IMR-90 (cell line): Measurements from ENCODE around the gene DDX27. TPM values are rescaled to one million over a fixed set of nuclear protein-coding genes. Genes with fewer than 3 reads are reported as not detected.

ENCODE experiments used
- ATAC-seq: fragments of 200-7000 bp; cut with Tn5 transposase; 2 replicates; pipeline ENCODE4 v1.9.1; 2020; ENCODE audit warnings: low read depth, mild to moderate bottlenecking, moderate library complexity
- BruUV-seq: library from RNA; stranded (reverse); fragments of 400-500 nt; replicated peaks from 2 replicates; lab custom pipeline; 2021; lab: Mats Ljungman, UMichigan
- CTCF ChIA-PET: fragments of 300-600 bp; formaldehyde crosslinking; extraction: SDS; loops from one replicate; lab custom pipeline; 2021; ENCODE audit warnings: antibody characterized with exemption; lab: Yijun Ruan, JAX
- POLR2A ChIA-PET: fragments of 300-600 bp; sonication (Branson Sonifier 250); formaldehyde crosslinking; loops from one replicate; lab custom pipeline; 2022; ENCODE audit warnings: antibody characterized with exemption; ENCODE audit not compliant: unreplicated experiment; lab: Charles Lee
- DNase-seq: peaks from one replicate; pipeline ENCODE4 v3.0.0; 2013
- H2AFZ ChIP-seq: replicated peaks from 2 replicates; pipeline ENCODE3; 2013; ENCODE audit warnings: low read length, mild to moderate bottlenecking; ENCODE audit not compliant: poor library complexity
- H2AK5ac ChIP-seq: 2 replicates; pipeline ENCODE4 v1.6.1; 2013; ENCODE audit warnings: low read depth, low read length, inconsistent platforms
- H2AK9ac ChIP-seq: replicated peaks from 2 replicates; pipeline ENCODE3; 2013; ENCODE audit warnings: mild to moderate bottlenecking, low read depth, low read length, moderate library complexity; ENCODE audit not compliant: poor library complexity
- H2BK120ac ChIP-seq: 2 replicates; pipeline ENCODE4 v1.6.1; 2013; ENCODE audit warnings: low read depth, low read length, inconsistent platforms
- H2BK15ac ChIP-seq: 3 replicates; pipeline ENCODE4 v1.6.1; 2013; ENCODE audit warnings: low read depth, low read length, inconsistent platforms
- H2BK20ac ChIP-seq: 2 replicates; pipeline ENCODE4 v1.6.1; 2013; ENCODE audit warnings: low read depth, mild to moderate bottlenecking, inconsistent platforms, low read length, moderate library complexity
- H2BK5ac ChIP-seq: 2 replicates; pipeline ENCODE4 v1.6.1; 2013; ENCODE audit warnings: mild to moderate bottlenecking, low read depth, low read length, inconsistent platforms; ENCODE audit not compliant: poor library complexity, severe bottlenecking
- H3K14ac ChIP-seq: replicated peaks from 2 replicates; pipeline ENCODE4 v1.6.1; 2013; ENCODE audit warnings: low read depth, low read length, inconsistent platforms
- H3K18ac ChIP-seq: 2 replicates; pipeline ENCODE4 v1.6.1; 2013; ENCODE audit warnings: low read depth, low read length, control low read depth
- H3K23ac ChIP-seq: 2 replicates; pipeline ENCODE4 v1.6.1; 2013; ENCODE audit warnings: low read depth, low read length, inconsistent platforms
- H3K27ac ChIP-seq: 2 replicates; pipeline ENCODE4 v1.5.1; 2013; ENCODE audit warnings: mild to moderate bottlenecking, control low read depth, low read length; ENCODE audit not compliant: insufficient read depth
- H3K27me3 ChIP-seq: 2 replicates; pipeline ENCODE4 v1.6.1; 2013; ENCODE audit warnings: low read length; ENCODE audit not compliant: control insufficient read depth, insufficient read depth
- H3K36me3 ChIP-seq: 2 replicates; pipeline ENCODE4 v1.6.1; 2013; ENCODE audit warnings: low read length, mixed read lengths; ENCODE audit not compliant: control insufficient read depth, insufficient read depth
- H3K4ac ChIP-seq: 2 replicates; pipeline ENCODE4 v1.6.1; 2013; ENCODE audit warnings: low read depth, low read length, inconsistent platforms
- H3K4me1 ChIP-seq: 2 replicates; pipeline ENCODE4 v1.6.1; 2013; ENCODE audit warnings: low read length, mixed read lengths; ENCODE audit not compliant: control insufficient read depth, insufficient read depth
- H3K4me2 ChIP-seq: 2 replicates; pipeline ENCODE4 v1.6.1; 2013; ENCODE audit warnings: low read depth, mild to moderate bottlenecking, control low read depth, low read length, moderate library complexity
- H3K4me3 ChIP-seq: 2 replicates; pipeline ENCODE4 v1.5.1; 2013; ENCODE audit warnings: low read depth, mild to moderate bottlenecking, control low read depth, low read length, moderate library complexity; ENCODE audit not compliant: insufficient read depth
- H3K56ac ChIP-seq: 2 replicates; pipeline ENCODE4 v1.6.1; 2013; ENCODE audit warnings: low read length, inconsistent platforms; ENCODE audit not compliant: insufficient read depth; ENCODE audit errors: extremely low read depth
- H3K79me1 ChIP-seq, 2 experiments: 2 replicates each; pipeline ENCODE4 v1.6.1; 2013; ENCODE audit warnings: low read length in 2 of 2, inconsistent platforms in 1 of 2, low read depth in 1 of 2
- H3K9ac ChIP-seq: 2 replicates; pipeline ENCODE4 v1.6.1; 2013; ENCODE audit warnings: low read depth, low read length, control low read depth
- H3K9me1 ChIP-seq: 2 replicates; pipeline ENCODE4 v1.6.1; 2013; ENCODE audit warnings: low read length, inconsistent platforms; ENCODE audit not compliant: insufficient read depth
- H3K9me3 ChIP-seq: 2 replicates; pipeline ENCODE4 v1.6.1; 2013; ENCODE audit warnings: low read length; ENCODE audit not compliant: control insufficient read depth, insufficient read depth
- H4K20me1 ChIP-seq: 2 replicates; pipeline ENCODE4 v1.6.1; 2013; ENCODE audit warnings: low read length, inconsistent platforms; ENCODE audit not compliant: insufficient read depth
- H4K5ac ChIP-seq: 2 replicates; pipeline ENCODE4 v1.6.1; 2013; ENCODE audit warnings: mild to moderate bottlenecking, low read depth, low read length, control low read depth
- H4K8ac ChIP-seq, 2 experiments: 2 replicates each; pipeline ENCODE4 v1.6.1; 2013; ENCODE audit warnings: low read depth in 2 of 2, low read length in 2 of 2, control low read depth in 1 of 2, inconsistent platforms in 1 of 2
- H4K91ac ChIP-seq: 2 replicates; pipeline ENCODE4 v1.6.1; 2013; ENCODE audit warnings: low read depth, low read length, inconsistent platforms; ENCODE audit not compliant: insufficient read depth
- BHLHE40 ChIP-seq: fragments of 150-350 bp; IDR thresholded peaks from 2 replicates; pipeline ENCODE4 v1.6.1; 2016; ENCODE audit warnings: mild to moderate bottlenecking, low read depth, low read length
- CEBPB ChIP-seq: IDR thresholded peaks from 2 replicates; pipeline ENCODE4 v1.6.1; 2012; ENCODE audit warnings: low read depth, low read length, improper control_type of control experiment
- ELK1 ChIP-seq: fragments of 150-350 bp; IDR thresholded peaks from 2 replicates; pipeline ENCODE4 v1.6.1; 2016; ENCODE audit warnings: low read depth, mild to moderate bottlenecking, low read length, moderate library complexity, borderline replicate concordance
- FOS ChIP-seq: fragments of 150-350 bp; IDR thresholded peaks from 2 replicates; pipeline ENCODE4 v1.6.1; 2016; ENCODE audit warnings: low read depth, low read length
- MAFK ChIP-seq: IDR thresholded peaks from 2 replicates; pipeline ENCODE4 v1.6.1; 2012; ENCODE audit warnings: low read depth, low read length, improper control_type of control experiment
- MAZ ChIP-seq: IDR thresholded peaks from 2 replicates; pipeline ENCODE4 v1.6.1; 2012; ENCODE audit warnings: low read depth, mild to moderate bottlenecking, low read length, improper control_type of control experiment, moderate library complexity, borderline replicate concordance
- MXI1 ChIP-seq: IDR thresholded peaks from 2 replicates; pipeline ENCODE4 v1.6.1; 2012; ENCODE audit warnings: low read depth, mild to moderate bottlenecking, low read length, moderate library complexity, borderline replicate concordance
- NFE2L2 ChIP-seq: fragments of 150-350 bp; IDR thresholded peaks from 2 replicates; pipeline ENCODE4 v1.6.1; 2016; ENCODE audit warnings: low read depth, mild to moderate bottlenecking, low read length
- POLR2A ChIP-seq: IDR thresholded peaks from 2 replicates; pipeline ENCODE4 v1.6.1; 2012; ENCODE audit warnings: mild to moderate bottlenecking, low read depth, low read length
- RAD21 ChIP-seq: IDR thresholded peaks from 2 replicates; pipeline ENCODE4 v1.6.1; 2012; ENCODE audit warnings: low read length, improper control_type of control experiment
- RCOR1 ChIP-seq: IDR thresholded peaks from 2 replicates; pipeline ENCODE4 v1.6.1; 2012; ENCODE audit warnings: mild to moderate bottlenecking, low read length, improper control_type of control experiment; ENCODE audit not compliant: insufficient replicate concordance
- RFX5 ChIP-seq: IDR thresholded peaks from 2 replicates; pipeline ENCODE4 v1.8.0; 2012; ENCODE audit warnings: low read depth, mild to moderate bottlenecking, low read length, moderate library complexity
- SMC3 ChIP-seq: fragments of 150-350 bp; IDR thresholded peaks from 2 replicates; pipeline ENCODE4 v1.6.1; 2016; ENCODE audit warnings: low read depth, mild to moderate bottlenecking, antibody characterized with exemption, low read length, moderate library complexity
- USF2 ChIP-seq: fragments of 150-350 bp; IDR thresholded peaks from 2 replicates; pipeline ENCODE4 v1.6.1; 2017; ENCODE audit warnings: mild to moderate bottlenecking, antibody characterized with exemption, low read length, low read depth
- WGBS, 2 experiments: methylation state at CpG; one replicate each; pipeline versions ENCODE4 v1.1.5 to v1.1.7; 2013; ENCODE audit warnings: missing lambda C conversion rate in 2 of 2; ENCODE audit not compliant: insufficient read length in 1 of 2; ENCODE audit errors: extremely low coverage in 2 of 2; 5-methylcytosine and 5-hydroxymethylcytosine counted together
- dilution Hi-C: fragments of 300-500 bp; cut with HindIII; formaldehyde crosslinking; loops from one replicate; pipeline ENCODE4 v1.14.3; 2018; ENCODE audit warnings: low sequenced_read_pairs; ENCODE audit not compliant: unreplicated experiment
- in situ Hi-C: fragments of 300-500 bp; cut with MboI; formaldehyde crosslinking; loops from 3 replicates; pipeline ENCODE4 v1.14.3; 2019; ENCODE audit warnings: low sequenced_read_pairs, inconsistent platforms, mixed read lengths
- intact Hi-C: fragments of 100-400 bp; cut with micrococcal nuclease; formaldehyde crosslinking; loops from 2 replicates; pipeline ENCODE4 v1.10.0; 2022
- polyA plus RNA-seq, 3 experiments: library from polyadenylated mRNA; depleted of rRNA; stranded (reverse); fragments of >200 nt; gene quantifications; 2 replicates each; pipeline ENCODE4 v1.2.3, GENCODE V29; 2012; ENCODE audit warnings: low replicate concordance in 1 of 3
- total RNA-seq: library from RNA; depleted of rRNA; stranded (reverse); fragments of >200 nt; gene quantifications from 2 replicates; pipeline ENCODE4 v1.2.3, GENCODE V29; 2012
- TF ChIP-seq, protein P1 (sequence below): conservative IDR thresholded peaks from 2 replicates; pipeline ENCODE4 v1.5.1; 2012; ENCODE audit warnings: mild to moderate bottlenecking, low read depth, low read length, improper control_type of control experiment

DDX27 gene
- total and polyA plus RNA-seq, 2 of the 4 experiments (the other 2 are of a cell fraction), result 33.2 to 36.7 TPM

- intact Hi-C loops (no loop called here), dilution Hi-C loops (no loop called here), in situ Hi-C loops (no loop called here)
- Histone ChIP-seq H2BK15ac (no peak overlapping the region), H3K36me3 (peaks cover 70% of the 10 kb centered on the region), H4K8ac (no peak overlapping the region), H3K9me3 (no peaks in the 10 kb centered on the region), H3K27ac (no peak overlapping the region), H3K56ac (no peak overlapping the region), H3K79me1 (peaks cover 10 to 30% of the 10 kb centered on the region in 2 experiments), H3K18ac (no peak overlapping the region), H4K5ac (no peak overlapping the region), H3K27me3 (no peaks in the 10 kb centered on the region), H4K91ac (no peak overlapping the region), H3K4me3 (no peak overlapping the region), H3K4ac (no peak overlapping the region), H2AFZ (no peak overlapping the region), H2AK9ac (no peak overlapping the region), H3K9me1 (0 out of 2 replicates have a peak, but pooled peaks cover 3% of the 10 kb centered on the region), H4K20me1 (no peaks in the 10 kb centered on the region), H2AK5ac (no peak overlapping the region), H2BK20ac (no peak overlapping the region), H2BK120ac (no peak overlapping the region), H2BK5ac (no peak overlapping the region), H3K23ac (no peak overlapping the region), H3K14ac (no peak overlapping the region), H3K9ac (no peak overlapping the region), H3K4me2 (no peak overlapping the region), H3K4me1 (no peaks in the 10 kb centered on the region)
- ChIA-PET CTCF (no interaction called here), POLR2A (interaction anchor here (0.6 kb wide), 1 partner anchor 11 kb away, joined by 3 read pairs; no protein-coding TSS in a partner anchor)
- no peak for ATAC-seq
- no TSS peak for BruUV-seq
- WGBS, 2 experiments, result 90% methylated on average over 3 of the region's 6 CpGs; no CpG with 5 or more reads in 1 of the 2 experiments
- DNase-seq, result no peak
- no peak for TF ChIP-seq SMC3
- TF ChIP-seq CEBPB, result no peak
- TF ChIP-seq FOS, result no peak
- no peak for TF ChIP-seq ELK1
- TF ChIP-seq POLR2A, result no peak
- no peak for TF ChIP-seq RFX5
- no peak for TF ChIP-seq MAFK
- TF ChIP-seq, protein P1, sequence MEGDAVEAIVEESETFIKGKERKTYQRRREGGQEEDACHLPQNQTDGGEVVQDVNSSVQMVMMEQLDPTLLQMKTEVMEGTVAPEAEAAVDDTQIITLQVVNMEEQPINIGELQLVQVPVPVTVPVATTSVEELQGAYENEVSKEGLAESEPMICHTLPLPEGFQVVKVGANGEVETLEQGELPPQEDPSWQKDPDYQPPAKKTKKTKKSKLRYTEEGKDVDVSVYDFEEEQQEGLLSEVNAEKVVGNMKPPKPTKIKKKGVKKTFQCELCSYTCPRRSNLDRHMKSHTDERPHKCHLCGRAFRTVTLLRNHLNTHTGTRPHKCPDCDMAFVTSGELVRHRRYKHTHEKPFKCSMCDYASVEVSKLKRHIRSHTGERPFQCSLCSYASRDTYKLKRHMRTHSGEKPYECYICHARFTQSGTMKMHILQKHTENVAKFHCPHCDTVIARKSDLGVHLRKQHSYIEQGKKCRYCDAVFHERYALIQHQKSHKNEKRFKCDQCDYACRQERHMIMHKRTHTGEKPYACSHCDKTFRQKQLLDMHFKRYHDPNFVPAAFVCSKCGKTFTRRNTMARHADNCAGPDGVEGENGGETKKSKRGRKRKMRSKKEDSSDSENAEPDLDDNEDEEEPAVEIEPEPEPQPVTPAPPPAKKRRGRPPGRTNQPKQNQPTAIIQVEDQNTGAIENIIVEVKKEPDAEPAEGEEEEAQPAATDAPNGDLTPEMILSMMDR, result no peak
- no peak for TF ChIP-seq MAZ
- TF ChIP-seq BHLHE40, result no peak
- no peak for TF ChIP-seq RCOR1
- no peak for TF ChIP-seq USF2
- TF ChIP-seq NFE2L2, result no peak
- TF ChIP-seq MXI1, result no peak
- no peak for TF ChIP-seq RAD21
Measured at GRCh38 chr20:49252556-49253350, 33.5 kb downstream of the DDX27 start.
